ENCODE measurements around the gene LAIR2. TPM values are rescaled to one million over a fixed set of nuclear protein-coding genes. Genes with fewer than 3 reads are reported as not detected.
A peak's percentile ranks its signal among the peaks of the same experiment; 100 is the strongest.

LAIR2 gene
- total RNA-seq, 1 experiment from 2014 or later, result not detected

DNA sequence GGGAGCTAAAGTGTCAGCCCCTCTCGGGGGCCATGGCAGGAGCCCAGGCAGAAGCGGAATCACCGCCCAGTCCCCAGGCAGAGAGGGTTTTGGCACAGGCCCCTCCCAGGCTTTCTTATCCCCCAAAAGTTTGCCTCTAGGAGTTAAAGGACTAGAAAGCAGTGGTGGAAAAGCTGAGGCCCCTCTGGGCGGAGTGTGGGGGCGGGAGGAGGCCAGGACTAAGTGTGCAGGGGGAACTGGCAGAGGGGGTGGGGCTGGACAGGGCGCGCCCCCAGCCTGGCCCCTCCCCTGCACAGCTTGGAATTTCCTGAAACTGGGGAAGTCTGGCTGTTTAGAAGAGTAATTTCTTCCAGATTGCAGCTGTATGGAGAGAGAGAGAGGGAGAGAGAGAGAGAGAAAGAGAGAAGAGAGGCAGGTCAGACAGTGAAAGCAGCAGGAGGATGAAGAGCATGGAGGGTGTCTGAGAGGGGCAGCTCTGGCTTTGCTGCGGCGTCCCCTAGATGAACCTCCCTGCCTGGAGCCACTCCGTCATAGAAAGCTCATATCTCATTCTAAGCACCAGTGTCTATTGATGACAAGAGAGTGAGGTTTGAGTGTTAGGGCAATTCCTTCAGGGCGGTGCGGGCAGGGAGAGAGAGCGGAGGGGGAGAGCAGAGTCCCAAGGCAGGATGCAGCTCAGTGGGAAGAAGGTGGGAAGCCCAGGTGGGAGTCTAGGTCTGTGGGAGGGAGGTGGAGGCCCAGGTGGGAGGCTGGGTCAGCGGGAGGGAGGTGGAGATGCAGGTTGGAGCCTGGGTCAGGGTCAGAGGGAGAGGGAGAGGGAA is 29.4 kb upstream of the LAIR2 start, which contains the start of gene CDC42EP5:
CDC42EP5 (minus strand) TSS at position 226 of the 821 bp plus-strand sequence. CDS start 7,749 bp downstream, outside the sequence.
- no TSS peak for BruUV-seq (replicated peaks)
- H3K4me1 ChIP-seq, result peaks cover 21% of the 10 kb centered on the region
- ChIA-PET CTCF (interaction anchor here (0.9 to 1.1 kb wide), 2 partner anchors 34 to 43 kb away, joined by 3 to 4 read pairs; no protein-coding TSS in a partner anchor), POLR2A (interaction anchor here (0.6 to 1.1 kb wide), 2 partner anchors 25 to 493 kb away, joined by 3 to 5 read pairs; partner anchors contain the start of gene NLRP2)
- H3K36me3 ChIP-seq (ENCODE audit: control insufficient read depth, insufficient read depth, low read length), result no peaks in the 10 kb centered on the region
- H3K27ac Mint-ChIP-seq (ENCODE audit: unreplicated experiment), result peak within 1 kb of the TSS; percentile 26
- TF ChIP-seq, protein P1, sequence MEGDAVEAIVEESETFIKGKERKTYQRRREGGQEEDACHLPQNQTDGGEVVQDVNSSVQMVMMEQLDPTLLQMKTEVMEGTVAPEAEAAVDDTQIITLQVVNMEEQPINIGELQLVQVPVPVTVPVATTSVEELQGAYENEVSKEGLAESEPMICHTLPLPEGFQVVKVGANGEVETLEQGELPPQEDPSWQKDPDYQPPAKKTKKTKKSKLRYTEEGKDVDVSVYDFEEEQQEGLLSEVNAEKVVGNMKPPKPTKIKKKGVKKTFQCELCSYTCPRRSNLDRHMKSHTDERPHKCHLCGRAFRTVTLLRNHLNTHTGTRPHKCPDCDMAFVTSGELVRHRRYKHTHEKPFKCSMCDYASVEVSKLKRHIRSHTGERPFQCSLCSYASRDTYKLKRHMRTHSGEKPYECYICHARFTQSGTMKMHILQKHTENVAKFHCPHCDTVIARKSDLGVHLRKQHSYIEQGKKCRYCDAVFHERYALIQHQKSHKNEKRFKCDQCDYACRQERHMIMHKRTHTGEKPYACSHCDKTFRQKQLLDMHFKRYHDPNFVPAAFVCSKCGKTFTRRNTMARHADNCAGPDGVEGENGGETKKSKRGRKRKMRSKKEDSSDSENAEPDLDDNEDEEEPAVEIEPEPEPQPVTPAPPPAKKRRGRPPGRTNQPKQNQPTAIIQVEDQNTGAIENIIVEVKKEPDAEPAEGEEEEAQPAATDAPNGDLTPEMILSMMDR (IDR thresholded peaks at IDR 0.05; ENCODE audit: insufficient read depth in 1 of 2, low read depth in 1 of 2, low read length in 1 of 2, severe bottlenecking in 1 of 2, unreplicated experiment in 1 of 2), result no peak
- peak within 1 kb of the TSS; percentile 23 for H3K4me3 ChIP-seq (ENCODE audit: low read depth, low read length)
- no peaks in the 10 kb centered on the region for H3K36me3 Mint-ChIP-seq (ENCODE audit: insufficient read depth, unreplicated experiment)
- H3K4me1 Mint-ChIP-seq (ENCODE audit: low read depth, unreplicated experiment), result peaks cover 37% of the 10 kb centered on the region
- H3K9me3 Mint-ChIP-seq (ENCODE audit: unreplicated experiment), result no peaks in the 10 kb centered on the region
- H3K27me3 Mint-ChIP-seq (ENCODE audit: insufficient read depth, unreplicated experiment), result peaks cover 2% of the 10 kb centered on the region
- peak within 1 kb of the TSS; percentile 41 for H3K4me3 Mint-ChIP-seq (ENCODE audit: unreplicated experiment)
- intact Hi-C loops (cut with micrococcal nuclease; ENCODE audit: unreplicated experiment), result no loop called here
- no peaks in the 10 kb centered on the region for H3K9me3 ChIP-seq
- no peaks in the 10 kb centered on the region for H3K27me3 ChIP-seq (replicated peaks; ENCODE audit: control insufficient read depth, insufficient read depth, low read length)
- DNase-seq, result peak; percentile 66 to 72

DNA sequence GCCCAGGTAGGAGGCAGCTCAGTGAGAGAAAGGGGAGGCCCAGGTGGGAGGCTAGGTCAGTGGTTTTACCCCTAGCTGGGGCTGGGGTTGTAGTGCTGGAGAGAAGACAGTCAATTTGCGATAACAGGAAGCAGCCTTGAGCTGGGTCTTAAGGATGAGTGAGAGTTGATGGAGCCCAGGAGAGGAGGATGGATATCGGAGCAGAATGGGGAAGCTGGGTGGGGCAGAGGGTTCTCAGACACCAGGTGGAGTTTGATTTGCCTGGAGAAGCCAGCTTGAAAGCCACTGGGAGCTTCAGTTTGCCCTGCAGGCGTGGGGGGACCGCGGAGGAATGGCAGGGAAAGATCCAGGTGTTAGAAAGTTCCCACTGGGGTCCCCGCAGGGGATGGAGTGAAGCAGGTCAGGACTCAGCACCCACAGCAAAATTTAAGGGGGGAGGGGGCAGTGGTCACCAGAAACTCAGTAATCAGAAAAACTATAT is 28.7 kb upstream of the LAIR2 start:
- Mint-ChIP-seq H3K36me3 (ENCODE audit: insufficient read depth, unreplicated experiment) (no peaks in the 10 kb centered on the region), H3K4me3 (ENCODE audit: unreplicated experiment) (no peak overlapping the region), H3K4me1 (ENCODE audit: low read depth, unreplicated experiment) (peaks cover 37% of the 10 kb centered on the region), H3K27me3 (ENCODE audit: insufficient read depth, unreplicated experiment) (peaks cover 2% of the 10 kb centered on the region), H3K27ac (ENCODE audit: unreplicated experiment) (peak overlapping the region; percentile 26), H3K9me3 (ENCODE audit: unreplicated experiment) (no peaks in the 10 kb centered on the region)
- no TSS peak for BruUV-seq (replicated peaks)
- TF ChIP-seq, protein P1 (IDR thresholded peaks at IDR 0.05; ENCODE audit: insufficient read depth in 1 of 2, low read depth in 1 of 2, low read length in 1 of 2, severe bottlenecking in 1 of 2, unreplicated experiment in 1 of 2), result no peak
- no peaks in the 10 kb centered on the region for H3K9me3 ChIP-seq
- no peak overlapping the region for H3K4me3 ChIP-seq (ENCODE audit: low read depth, low read length)
- POLR2A ChIA-PET, result interaction anchor here (1.1 kb wide), 1 partner anchor 493 kb away, joined by 3 read pairs; the partner anchor contains the start of gene NLRP2
- intact Hi-C loops (cut with micrococcal nuclease; ENCODE audit: unreplicated experiment), result no loop called here
- no peaks in the 10 kb centered on the region for H3K27me3 ChIP-seq (replicated peaks; ENCODE audit: control insufficient read depth, insufficient read depth, low read length)
- DNase-seq, result no peak
- CTCF ChIA-PET, result interaction anchor here (1.1 kb wide), 1 partner anchor 43 kb away, joined by 4 read pairs; no protein-coding TSS in a partner anchor
- peaks cover 21% of the 10 kb centered on the region for H3K4me1 ChIP-seq
- no peaks in the 10 kb centered on the region for H3K36me3 ChIP-seq (ENCODE audit: control insufficient read depth, insufficient read depth, low read length)

DNA sequence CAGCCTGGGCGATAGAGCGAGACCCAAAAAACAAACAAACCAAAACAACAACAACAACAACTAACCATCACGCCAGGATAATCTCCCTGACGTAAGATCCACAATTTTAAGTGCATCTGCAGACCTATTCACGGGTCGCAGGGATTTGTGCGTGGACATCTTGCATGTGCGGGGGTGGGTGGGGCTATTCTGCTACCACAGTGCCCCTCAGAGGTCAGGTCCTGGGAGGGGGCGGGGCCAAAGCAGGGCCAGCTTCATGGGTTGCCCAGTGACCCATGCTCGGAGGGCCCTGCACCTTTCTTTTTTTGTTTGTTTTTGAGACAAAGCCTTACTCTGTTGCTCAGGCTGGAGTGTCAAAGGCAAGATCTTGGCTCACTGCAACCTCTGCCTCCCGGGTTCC is 26.9 kb upstream of the LAIR2 start:
- Mint-ChIP-seq H3K36me3 (ENCODE audit: insufficient read depth, unreplicated experiment) (no peaks in the 10 kb centered on the region), H3K9me3 (ENCODE audit: unreplicated experiment) (no peaks in the 10 kb centered on the region), H3K4me3 (ENCODE audit: unreplicated experiment) (no peak overlapping the region), H3K27me3 (ENCODE audit: insufficient read depth, unreplicated experiment) (peaks cover 3% of the 10 kb centered on the region), H3K27ac (ENCODE audit: unreplicated experiment) (no peak overlapping the region), H3K4me1 (ENCODE audit: low read depth, unreplicated experiment) (peaks cover 23% of the 10 kb centered on the region)
- intact Hi-C loops (cut with micrococcal nuclease; ENCODE audit: unreplicated experiment), result no loop called here
- no TSS peak for BruUV-seq (replicated peaks)
- POLR2A ChIA-PET, result no interaction called here
- CTCF ChIA-PET, result no interaction called here
- no peaks in the 10 kb centered on the region for H3K36me3 ChIP-seq (ENCODE audit: control insufficient read depth, insufficient read depth, low read length)
- TF ChIP-seq, protein P1 (IDR thresholded peaks at IDR 0.05; ENCODE audit: insufficient read depth in 1 of 2, low read depth in 1 of 2, low read length in 1 of 2, severe bottlenecking in 1 of 2, unreplicated experiment in 1 of 2), result no peak
- peaks cover 16% of the 10 kb centered on the region for H3K4me1 ChIP-seq
- no peaks in the 10 kb centered on the region for H3K27me3 ChIP-seq (replicated peaks; ENCODE audit: control insufficient read depth, insufficient read depth, low read length)
- H3K4me3 ChIP-seq (ENCODE audit: low read depth, low read length), result no peak overlapping the region
- H3K9me3 ChIP-seq, result no peaks in the 10 kb centered on the region
- DNase-seq, result no peak
